SW 1271 (cell line): ENCODE results near the gene PCDHGC4.
A peak's percentile ranks its signal among the peaks of the same experiment; 100 is the strongest.

Experiments
- DNase-seq, 2 experiments: peaks; one replicate each; lab custom pipeline; 2025; lab: John Stamatoyannopoulos, UW

PCDHGC4 gene

GRCh38 chr5:141512390-141512910, 27.6 kb downstream of the PCDHGC4 start:
- DNase-seq = peak in 1 of 2 experiments; percentile 23

- no peak for DNase-seq
Measured at GRCh38 chr5:141512911-141513626, 28.2 kb downstream of the PCDHGC4 start.

GRCh38 chr5:141513627-141514329, 28.9 kb downstream of the PCDHGC4 start:
- no peak for DNase-seq

GRCh38 chr5:141514330-141515133, 29.7 kb downstream of the PCDHGC4 start:
- no peak for DNase-seq

GRCh38 chr5:141515141-141515540, 30.3 kb downstream of the PCDHGC4 start:
- no peak for DNase-seq

GRCh38 chr5:141515946-141516671, 31.3 kb downstream of the PCDHGC4 start:
- no peak for DNase-seq

- DNase-seq = no peak
Measured at GRCh38 chr5:141516672-141517025, 31.8 kb downstream of the PCDHGC4 start.

- no peak for DNase-seq
Measured at GRCh38 chr5:141517312-141517711, 32.5 kb downstream of the PCDHGC4 start.

- no peak for DNase-seq
Measured at GRCh38 chr5:141517880-141518617, 33.2 kb downstream of the PCDHGC4 start.

GRCh38 chr5:141518618-141519015, 33.8 kb downstream of the PCDHGC4 start:
- DNase-seq = no peak

- no peak for DNase-seq
Measured at GRCh38 chr5:141519605-141520565, 35.1 kb downstream of the PCDHGC4 start.

- peak; percentile 94 to 100 for DNase-seq
Measured at GRCh38 chr5:141521244-141521781, 36.5 kb downstream of the PCDHGC4 start.

- peak in 1 of 2 experiments; percentile 21 for DNase-seq
Measured at GRCh38 chr5:141522301-141522700, 37.5 kb downstream of the PCDHGC4 start.

GRCh38 chr5:141523991-141524390, 39.2 kb downstream of the PCDHGC4 start:
- DNase-seq = no peak

GRCh38 chr5:141524604-141525597, 40.1 kb downstream of the PCDHGC4 start:
- DNase-seq = peak; percentile 82 to 96

- no peak for DNase-seq
Measured at GRCh38 chr5:141525653-141526052, 40.8 kb downstream of the PCDHGC4 start.

- DNase-seq = no peak
Measured at GRCh38 chr5:141527426-141527825, 42.6 kb downstream of the PCDHGC4 start.

GRCh38 chr5:141528291-141528984, 43.6 kb downstream of the PCDHGC4 start:
- DNase-seq = no peak
